Measurements from ENCODE around the gene ELN. TPM values are rescaled to one million over a fixed set of nuclear protein-coding genes. Genes with fewer than 3 reads are reported as not detected.

Gene ELN
- polyA plus RNA-seq, 4 donors: 63.7 to 549 (median 104) TPM

Other genes with a start within 250 kb of the ELN start
- gene CLDN4, start 197.2 kb upstream of the ELN start, polyA plus RNA-seq (ENCODE audit: insufficient read length in 4 of 4): 100 to 1,000 TPM in 1 of 4 donors, 10 to 100 TPM in 2, 1 to 10 TPM in 1; 3.7 to 111 (median 66.3) TPM
- gene METTL27, start 185.7 kb upstream of the ELN start, polyA plus RNA-seq (ENCODE audit: insufficient read length in 4 of 4): 10 to 100 TPM in 1 of 4 donors, 1 to 10 TPM in 3; 1.8 to 19.0 (median 6.2) TPM
- not detected for gene TMEM270, start 167.0 kb upstream of the ELN start, polyA plus RNA-seq (ENCODE audit: insufficient read length in 4 of 4)
- 10 to 100 TPM; 22.4 to 26.2 (median 23.1) TPM for gene LIMK1, start 55.6 kb downstream of the ELN start, polyA plus RNA-seq (ENCODE audit: insufficient read length in 4 of 4)
- 100 to 1,000 TPM; 250 to 310 (median 276) TPM for gene EIF4H, start 146.2 kb downstream of the ELN start, polyA plus RNA-seq (ENCODE audit: insufficient read length in 4 of 4)
- gene LAT2, start 181.8 kb downstream of the ELN start, polyA plus RNA-seq (ENCODE audit: insufficient read length in 4 of 4): 1 to 10 TPM; 2.4 to 5.0 (median 3.7) TPM
- 10 to 100 TPM; 31.4 to 43.6 (median 38.5) TPM for gene RFC2, start 226.2 kb downstream of the ELN start, polyA plus RNA-seq (ENCODE audit: insufficient read length in 4 of 4)

Data from left renal pelvis (tissue), 4 donors.